GM11168 (cell line): ENCODE measurements around the gene SETBP1.

Experiments
- in situ Hi-C: fragments of 300-500 bp; cut with MboI; formaldehyde crosslinking; loops from one replicate; pipeline ENCODE4 v1.12.0; 2022; ENCODE audit warnings: low sequenced_read_pairs; ENCODE audit not compliant: unreplicated experiment

The SETBP1 gene

GRCh38 chr18:44851856-44852621, 171.4 kb downstream of the SETBP1 start:
- in situ Hi-C loops, result no loop called here

DNA sequence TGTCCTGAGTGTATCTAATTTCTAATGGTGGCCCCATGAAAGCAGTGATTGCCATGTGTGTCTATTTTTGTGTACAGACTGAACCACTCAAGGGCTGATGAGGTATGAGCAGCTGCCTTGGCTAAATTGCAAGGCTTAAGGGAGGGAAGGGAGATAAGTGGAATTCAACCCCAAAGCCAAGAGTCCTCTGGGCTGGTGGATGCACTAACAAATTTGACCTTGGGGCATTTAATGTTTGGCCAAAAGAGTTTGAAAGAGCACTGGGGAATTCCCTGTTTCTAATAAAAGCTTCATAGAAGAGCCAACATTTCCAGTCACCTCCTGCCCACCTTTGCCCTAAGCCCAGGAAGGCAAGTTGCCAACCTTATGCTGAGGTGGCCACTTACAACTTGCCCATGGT, 172.1 kb downstream of the SETBP1 start:
- in situ Hi-C loops, result no loop called here

GRCh38 chr18:44853430-44853829, 172.7 kb downstream of the SETBP1 start:
- in situ Hi-C loops, result no loop called here

GRCh38 chr18:44855681-44856080, 175.0 kb downstream of the SETBP1 start:
- in situ Hi-C loops, result no loop called here

DNA sequence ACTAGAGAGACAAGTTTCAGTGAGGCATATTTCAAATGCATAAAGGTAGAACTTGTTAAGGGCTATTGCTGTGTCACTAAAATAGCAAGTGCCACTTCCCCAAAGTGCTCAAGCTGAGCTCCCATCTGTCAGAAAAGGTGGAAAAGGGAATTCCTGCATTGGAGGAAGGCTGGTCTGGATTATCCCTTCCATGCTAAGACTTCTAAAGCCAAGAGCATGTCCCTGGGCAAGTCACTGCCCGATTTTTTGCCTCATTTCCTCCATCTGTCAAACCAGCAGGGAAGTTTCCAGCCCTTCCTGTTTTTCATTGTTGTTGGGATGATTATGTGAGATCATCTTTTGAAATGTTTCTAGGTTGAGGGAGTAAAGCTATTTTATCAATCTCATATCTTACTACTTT, 175.5 kb downstream of the SETBP1 start:
- in situ Hi-C loops, result no loop called here

GRCh38 chr18:44857081-44857480, 176.4 kb downstream of the SETBP1 start:
- in situ Hi-C loops, result no loop called here

DNA sequence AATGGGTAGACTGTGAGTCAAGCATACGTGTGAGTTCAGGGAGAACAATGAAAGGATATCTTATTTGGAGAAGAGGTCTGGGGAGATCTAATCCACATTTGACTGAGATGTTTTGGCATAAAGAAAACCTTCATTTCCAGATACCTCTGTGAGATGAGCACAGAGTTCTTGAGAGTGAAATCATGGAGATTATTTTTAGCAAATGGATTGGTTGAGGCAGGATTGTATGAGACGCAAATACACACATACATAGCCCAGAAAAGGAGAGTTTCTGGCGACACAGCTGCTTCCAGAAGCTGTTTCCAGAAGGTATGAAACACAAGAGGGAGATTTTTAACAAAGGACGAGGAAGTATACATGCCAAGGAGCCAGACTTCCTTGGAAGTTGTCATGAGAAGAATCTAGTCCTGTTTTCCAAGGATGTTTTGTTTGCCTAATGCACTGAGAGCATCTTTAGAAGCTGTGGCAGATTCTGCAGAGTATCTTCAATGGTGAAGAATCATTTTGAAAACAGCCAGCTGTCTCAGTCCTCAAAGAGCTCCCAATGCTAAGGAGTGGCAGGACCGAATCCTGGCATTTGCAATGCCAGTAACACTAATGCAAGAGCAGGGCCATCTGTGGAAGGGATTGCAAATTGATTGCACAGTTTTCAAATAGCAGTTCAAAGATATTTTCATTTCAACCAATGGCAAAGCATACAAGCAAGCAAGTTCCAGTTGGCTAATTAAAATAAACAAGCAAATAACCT, 177.2 kb downstream of the SETBP1 start:
- in situ Hi-C loops, result no loop called here

DNA sequence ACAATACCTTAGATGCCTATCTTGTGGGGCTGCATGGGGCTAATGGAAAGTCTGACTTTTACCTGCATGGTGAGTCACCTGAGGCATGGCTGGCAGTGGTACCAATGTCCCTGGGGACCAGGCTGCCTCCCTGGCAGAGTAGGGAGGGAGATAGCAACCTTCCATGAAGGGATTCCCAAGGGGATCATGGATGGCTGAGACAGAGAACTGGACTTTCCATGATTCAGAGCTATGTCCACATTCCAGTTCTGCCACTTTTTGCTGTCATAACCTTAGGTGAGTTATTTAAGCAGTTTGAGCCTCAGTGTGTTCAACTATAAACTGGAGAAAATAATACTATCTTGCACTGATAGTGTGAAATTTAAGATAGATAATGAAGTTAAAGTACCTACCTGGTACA, 178.6 kb downstream of the SETBP1 start:
- in situ Hi-C loops, result no loop called here

DNA sequence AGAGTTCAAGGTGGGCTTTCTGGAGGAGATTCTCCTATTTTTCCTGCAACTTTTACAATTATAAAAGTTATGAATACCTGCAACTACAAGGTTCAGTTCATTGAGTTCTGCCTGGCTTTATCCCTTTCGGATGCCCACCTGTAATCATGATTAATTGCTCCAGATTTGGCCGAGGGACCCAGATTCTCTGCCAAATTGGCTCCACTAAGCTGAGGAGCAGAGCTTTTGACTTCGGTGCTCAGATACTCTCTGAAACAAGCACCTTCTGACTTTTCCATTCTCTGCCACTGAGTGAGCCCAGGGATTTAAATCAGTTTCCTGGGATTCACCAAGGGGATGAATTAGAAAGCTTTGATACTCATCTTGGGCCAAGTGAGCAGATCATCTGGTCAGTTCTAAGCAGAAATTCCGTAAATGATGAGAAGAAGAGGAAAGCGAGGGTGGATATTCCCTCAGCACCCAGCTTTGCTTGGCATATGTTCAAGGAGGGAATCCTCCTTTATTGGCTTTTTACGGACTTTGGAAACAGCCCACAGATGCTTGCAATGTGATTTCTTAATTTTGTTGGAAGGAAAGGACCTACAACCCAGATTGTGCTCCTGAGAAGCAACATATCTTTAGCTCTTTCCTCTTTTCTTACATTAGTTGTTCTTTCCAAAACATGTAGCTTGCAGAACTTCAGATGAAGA, 179.2 kb downstream of the SETBP1 start:
- in situ Hi-C loops, result no loop called here

DNA sequence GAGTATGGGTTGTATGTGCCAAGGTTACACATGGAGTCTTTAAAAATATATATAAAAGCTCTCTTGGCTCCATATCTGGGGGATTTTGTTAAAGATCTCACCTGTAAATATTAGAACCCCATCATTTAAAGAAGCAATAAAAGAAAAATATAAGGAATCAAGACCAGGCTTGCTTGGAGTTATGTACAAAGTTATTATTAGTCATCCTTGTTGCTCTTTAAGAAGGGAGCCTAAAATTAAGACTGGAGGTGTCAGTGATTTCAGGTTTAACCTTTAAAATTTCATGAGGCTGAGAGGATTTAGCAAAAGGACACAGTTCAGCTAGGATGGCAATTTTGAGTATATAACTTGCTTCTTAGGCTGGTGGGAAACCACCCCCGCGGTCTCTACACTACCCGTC, 181.4 kb downstream of the SETBP1 start:
- in situ Hi-C loops, result no loop called here

DNA sequence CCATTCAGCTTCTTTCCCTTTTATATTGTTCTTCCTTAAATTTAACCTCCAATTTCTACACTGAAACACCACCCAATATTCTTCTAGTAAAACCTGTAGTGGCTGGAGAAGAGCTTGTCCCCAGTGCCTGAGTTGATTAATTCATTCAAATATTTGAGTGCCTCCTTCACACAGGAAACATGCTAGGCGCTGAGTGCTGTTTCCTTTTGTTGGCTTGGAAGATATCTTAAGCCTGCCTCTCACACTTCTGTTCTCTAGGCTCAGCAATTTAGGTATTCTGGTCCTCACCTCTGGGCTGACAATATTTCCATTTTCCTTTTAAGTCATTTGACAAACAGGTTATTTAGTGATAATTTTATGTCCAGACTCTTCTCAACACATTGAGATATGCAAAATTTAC, 185.4 kb downstream of the SETBP1 start:
- in situ Hi-C loops, result no loop called here

DNA sequence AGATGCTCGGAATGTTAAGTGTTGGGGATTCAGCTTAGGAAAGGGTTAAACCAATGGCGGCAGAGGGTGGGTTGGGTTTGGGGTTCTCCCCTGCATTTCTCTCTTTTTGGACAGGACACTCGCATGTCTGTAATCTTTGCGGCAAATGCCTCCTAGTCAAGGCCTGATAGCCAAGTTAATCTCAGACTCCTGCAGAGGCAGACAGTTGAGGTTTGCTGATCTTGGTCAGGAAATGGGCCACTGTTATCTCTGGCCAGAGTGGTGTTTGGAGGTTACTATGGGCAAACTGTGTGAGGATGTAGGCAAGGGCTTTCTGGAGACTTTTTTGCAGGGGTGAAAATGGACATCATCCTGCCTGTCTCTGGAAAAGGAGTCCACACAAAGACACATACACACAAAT, 188.8 kb downstream of the SETBP1 start:
- in situ Hi-C loops, result no loop called here

DNA sequence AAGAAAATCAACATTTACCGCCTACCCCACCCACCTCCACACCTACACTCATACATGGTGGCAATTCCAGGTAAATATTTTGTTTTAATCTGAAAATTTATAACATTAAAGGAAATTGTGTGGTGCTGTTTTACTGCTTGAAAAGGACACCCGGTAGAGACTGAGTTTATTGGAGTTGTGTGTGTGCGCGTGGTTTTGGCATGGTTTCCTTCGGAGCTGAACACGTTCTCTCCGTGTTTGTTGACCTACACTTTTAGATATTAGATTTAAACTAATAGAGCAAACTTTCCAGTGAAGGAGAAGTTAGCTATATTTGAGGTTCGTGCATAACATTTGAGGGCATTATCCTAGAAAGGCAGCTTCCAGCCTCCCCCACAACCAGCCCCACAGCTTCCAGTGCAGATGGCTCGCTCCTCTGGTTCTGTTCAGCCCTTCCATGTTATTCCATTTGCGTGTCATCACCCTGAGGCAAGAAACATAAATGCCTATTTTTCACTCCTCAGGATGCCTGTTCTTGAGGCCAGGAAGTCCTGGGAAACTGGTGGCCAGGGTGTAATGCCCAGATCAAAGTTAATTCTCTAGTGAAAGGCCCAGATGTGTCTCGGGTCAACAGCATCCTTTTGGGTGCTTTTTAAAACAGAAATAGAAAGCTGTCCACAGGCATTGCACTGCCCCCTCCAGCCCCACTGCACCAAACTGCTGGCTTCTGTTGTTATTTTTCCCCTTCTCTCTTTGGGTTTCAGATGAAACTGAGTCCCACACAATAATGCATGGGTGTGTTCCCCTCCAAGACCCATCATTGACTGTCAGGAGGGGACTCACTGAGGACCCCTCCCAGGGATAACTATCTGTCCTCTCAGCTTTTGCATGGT, 190.2 kb downstream of the SETBP1 start:
- in situ Hi-C loops, result no loop called here

DNA sequence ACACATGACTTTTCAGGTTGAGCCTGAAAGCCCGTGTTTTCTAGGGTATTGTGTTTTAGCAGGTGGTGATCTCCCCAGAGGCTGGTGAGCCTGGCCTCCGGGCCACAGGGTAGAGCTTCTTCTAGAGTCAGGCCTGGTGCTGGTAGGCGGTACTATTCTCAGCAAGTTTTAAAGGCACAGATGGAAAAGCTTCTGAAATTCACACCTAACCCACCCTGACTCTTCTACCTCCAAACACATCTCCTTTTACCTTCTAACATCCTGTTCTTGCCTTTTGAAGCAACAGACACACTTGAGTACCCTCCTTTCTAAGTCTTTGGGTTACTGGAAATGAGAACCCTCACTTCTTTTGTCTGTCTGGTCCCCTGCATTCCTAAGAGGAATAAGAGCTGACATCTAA, 191.1 kb downstream of the SETBP1 start:
- in situ Hi-C loops, result no loop called here

DNA sequence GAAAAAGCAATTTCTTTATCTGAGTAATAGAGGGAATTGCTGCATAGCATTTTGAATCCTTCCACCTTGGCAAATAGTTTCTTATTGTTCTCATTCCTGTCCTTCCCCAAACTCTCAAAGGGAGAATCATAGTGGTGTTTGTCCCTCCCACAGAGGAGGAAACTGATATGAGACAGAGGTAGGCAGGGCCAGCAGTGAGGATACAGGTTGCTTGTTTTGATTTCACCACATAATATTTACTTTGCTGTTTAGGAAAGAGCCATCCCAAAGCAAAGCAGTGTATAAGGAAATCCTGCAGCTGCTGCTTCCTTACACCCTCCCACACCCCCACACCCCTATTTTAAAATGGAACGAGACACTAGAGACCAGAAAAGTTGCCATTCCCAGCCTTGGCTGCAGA, 195.3 kb downstream of the SETBP1 start:
- in situ Hi-C loops, result no loop called here

DNA sequence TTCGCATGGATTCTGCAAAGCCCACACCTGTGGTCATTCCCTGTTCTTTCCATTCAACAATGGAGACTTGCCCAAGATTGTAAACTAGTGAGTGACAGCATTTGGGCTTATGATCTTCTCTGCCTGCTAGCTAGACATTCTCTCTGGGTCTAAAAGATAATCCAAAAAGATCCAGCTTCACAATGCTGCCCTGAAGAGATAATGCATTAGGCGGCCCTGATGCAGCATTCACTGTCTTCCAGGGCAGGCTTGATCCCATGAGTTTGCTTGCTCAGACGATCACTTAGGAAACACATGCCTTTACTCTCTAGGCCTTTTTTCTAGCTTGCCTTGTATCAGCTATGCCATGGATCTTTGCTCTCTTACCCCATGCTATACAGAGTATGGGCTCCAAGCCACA, 196.1 kb downstream of the SETBP1 start:
- in situ Hi-C loops, result no loop called here

DNA sequence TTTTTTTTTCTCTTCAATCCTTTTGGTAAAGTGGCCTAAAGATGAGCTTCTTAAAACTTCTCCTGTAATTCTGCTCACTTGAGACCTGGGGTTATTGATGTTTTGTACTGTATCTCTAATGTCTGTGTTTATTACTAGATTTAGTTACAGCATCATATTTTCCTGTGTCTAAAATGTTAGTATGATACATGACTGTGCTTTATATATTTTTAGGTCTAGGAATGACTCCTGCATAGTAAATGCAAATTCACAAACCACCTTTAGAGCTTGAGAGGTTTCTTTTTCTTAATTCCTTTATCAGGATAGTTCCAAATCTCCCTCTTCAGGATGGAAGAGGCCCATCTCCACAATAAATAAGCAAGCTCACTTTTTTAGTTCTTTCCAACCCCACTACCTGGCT, 197.6 kb downstream of the SETBP1 start:
- in situ Hi-C loops, result no loop called here

DNA sequence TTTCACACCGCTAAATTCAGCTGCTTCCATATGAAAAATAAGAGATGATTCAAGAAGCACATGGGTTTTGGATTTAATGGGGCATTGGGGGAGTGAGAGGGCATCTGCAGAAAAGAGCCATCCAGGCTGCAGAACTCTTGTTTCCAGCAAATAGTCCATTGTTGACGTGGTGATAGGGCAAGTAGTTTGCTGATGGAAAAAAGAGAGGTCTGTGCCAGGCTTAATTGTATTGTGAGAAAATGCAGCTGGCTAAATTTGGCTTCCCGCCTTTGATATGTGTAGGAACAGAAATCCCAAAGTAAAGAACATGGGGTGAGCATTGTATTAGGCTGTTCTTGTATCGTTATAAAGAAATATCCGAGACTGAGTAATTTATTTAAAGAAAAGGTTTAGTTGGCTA, 199.5 kb downstream of the SETBP1 start:
- in situ Hi-C loops, result no loop called here

DNA sequence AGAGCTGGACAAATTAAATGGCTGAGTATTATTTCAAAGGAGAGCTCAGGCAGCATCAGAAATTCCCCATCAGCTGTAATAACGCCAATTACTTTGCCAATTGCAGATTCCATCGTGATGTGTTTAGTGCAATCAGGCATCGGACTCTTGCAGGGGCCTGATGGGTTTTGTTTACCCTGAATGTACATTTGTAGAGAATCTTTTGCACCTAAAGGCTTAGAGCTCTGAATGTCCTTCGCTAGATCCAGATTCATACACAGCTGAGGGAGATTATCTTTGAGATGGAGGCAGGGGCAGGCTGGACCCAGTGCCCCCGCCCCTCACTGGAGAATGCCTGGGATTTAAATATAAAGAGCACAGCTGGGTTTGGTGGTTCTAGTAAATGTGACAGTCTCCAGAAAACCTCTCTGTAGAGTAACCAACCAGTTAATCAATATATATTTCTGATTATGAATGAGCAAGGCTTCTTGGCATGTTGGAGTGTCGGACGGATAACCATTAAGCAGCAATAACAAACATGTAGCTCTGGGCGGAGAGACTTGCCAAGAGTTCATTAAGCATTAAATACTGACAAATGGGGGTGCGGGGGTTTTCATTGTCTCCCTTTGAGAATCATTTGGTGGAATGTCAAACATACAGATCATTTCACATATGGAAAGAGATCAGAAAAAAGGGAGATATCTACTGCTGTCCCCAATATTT, 200.9 kb downstream of the SETBP1 start:
- in situ Hi-C loops, result no loop called here
